ENCODE data around the gene RAB3GAP1. TPM values are rescaled to one million over a fixed set of nuclear protein-coding genes. Genes with fewer than 3 reads are reported as not detected.

RAB3GAP1 gene
- total RNA-seq, 4 donors from 2014 or later, result 38.4 to 63.5 (median 53.8) TPM

- WGBS, 2 donors (ENCODE audit: low coverage in 1 of 2), result 98 to 100% methylated on average over 3 of the region's 3 CpGs
- peaks cover 0 to 19% (median 1%) of the 10 kb centered on the region in 4 donors for H3K4me1 ChIP-seq
- in situ Hi-C loops (cut with MboI; ENCODE audit: low pct_ligation_motif_present in 1 of 4, low pct_unique_long_range_greater_than_20kb in 1 of 4, low sequenced_read_pairs in 3 of 4), result no loop called here
- peaks cover 0 to 5% of the 10 kb centered on the region in 2 donors for H3K9me3 ChIP-seq
- H3K4me3 ChIP-seq, result no peak overlapping the region
- intact Hi-C loops (cut with DNase I; ENCODE audit: low total_unique reads), result no loop called here
- peaks cover 0 to 2% (median 0%) of the 10 kb centered on the region in 4 donors for H3K36me3 ChIP-seq
- H3K27ac ChIP-seq, result no peak overlapping the region
- TF ChIP-seq POLR2AphosphoS5 (IDR thresholded peaks at IDR 0.05) (no peak), POLR2A (IDR thresholded peaks at IDR 0.05) (no peak), EP300 (IDR thresholded peaks at IDR 0.05; ENCODE audit: low read depth) (no peak), CTCF (IDR thresholded peaks at IDR 0.05) (no peak)
- DNase-seq, result no peak
- H3K27me3 ChIP-seq, result no peaks in the 10 kb centered on the region
Observed at GRCh38 chr2:135072125-135072997, 20.3 kb downstream of the RAB3GAP1 start.

- intact Hi-C loops (cut with DNase I; ENCODE audit: low total_unique reads), result no loop called here
Observed at GRCh38 chr2:135074216-135074615, 22.1 kb downstream of the RAB3GAP1 start.

GRCh38 chr2:135076556-135076955, 24.5 kb downstream of the RAB3GAP1 start:
- peaks cover 0 to 4% (median 0%) of the 10 kb centered on the region in 4 donors for H3K36me3 ChIP-seq
- no peak for TF ChIP-seq EP300 (IDR thresholded peaks at IDR 0.05; ENCODE audit: low read depth)
- TF ChIP-seq POLR2A (IDR thresholded peaks at IDR 0.05), result no peak
- intact Hi-C loops (cut with DNase I; ENCODE audit: low total_unique reads), result no loop called here
- H3K27me3 ChIP-seq, result no peaks in the 10 kb centered on the region
- H3K4me1 ChIP-seq, result peaks cover 0 to 19% (median 1%) of the 10 kb centered on the region in 4 donors
- no peak overlapping the region for H3K4me3 ChIP-seq
- in situ Hi-C loops (cut with MboI; ENCODE audit: low pct_ligation_motif_present in 1 of 4, low pct_unique_long_range_greater_than_20kb in 1 of 4, low sequenced_read_pairs in 3 of 4), result no loop called here
- H3K27ac ChIP-seq, result no peak overlapping the region
- peaks cover 0 to 5% of the 10 kb centered on the region in 2 donors for H3K9me3 ChIP-seq
- DNase-seq, result no peak
- WGBS, 2 donors (ENCODE audit: low coverage in 1 of 2), result 97 to 100% methylated on average over 2 of the region's 2 CpGs

More at GRCh38 chr2:135074216-135074615, 22.1 kb downstream of the RAB3GAP1 start:
- Histone ChIP-seq H3K27ac (peak overlapping the region in 1 of 4 donors; percentile 33), H3K36me3 (peaks cover 0 to 4% (median 0%) of the 10 kb centered on the region in 4 donors), H3K27me3 (no peaks in the 10 kb centered on the region), H3K4me1 (peaks cover 0 to 19% (median 1%) of the 10 kb centered on the region in 4 donors), H3K9me3 (peaks cover 0 to 5% of the 10 kb centered on the region in 2 donors), H3K4me3 (no peak overlapping the region)
- DNase-seq, result peak; percentile 39
- no peak for TF ChIP-seq CTCF (IDR thresholded peaks at IDR 0.05)
- no peak for TF ChIP-seq EP300 (IDR thresholded peaks at IDR 0.05; ENCODE audit: low read depth)
- TF ChIP-seq POLR2A (IDR thresholded peaks at IDR 0.05), result no peak
- TF ChIP-seq POLR2AphosphoS5 (IDR thresholded peaks at IDR 0.05), result no peak
- 63 to 67% methylated on average over 3 of the region's 3 CpGs for WGBS, 2 donors (ENCODE audit: low coverage in 1 of 2)
- in situ Hi-C loops (cut with MboI; ENCODE audit: low pct_ligation_motif_present in 1 of 4, low pct_unique_long_range_greater_than_20kb in 1 of 4, low sequenced_read_pairs in 3 of 4), result no loop called here

- no peak overlapping the region for H3K27ac ChIP-seq
- TF ChIP-seq POLR2AphosphoS5 (IDR thresholded peaks at IDR 0.05), result no peak
- no peak for TF ChIP-seq CTCF (IDR thresholded peaks at IDR 0.05)
- TF ChIP-seq POLR2A (IDR thresholded peaks at IDR 0.05), result no peak
- no peak for TF ChIP-seq EP300 (IDR thresholded peaks at IDR 0.05; ENCODE audit: low read depth)
- intact Hi-C loops (cut with DNase I; ENCODE audit: low total_unique reads) (no loop called here), in situ Hi-C loops (cut with MboI; ENCODE audit: low pct_ligation_motif_present in 1 of 4, low pct_unique_long_range_greater_than_20kb in 1 of 4, low sequenced_read_pairs in 3 of 4) (no loop called here)
- DNase-seq, result no peak
- H3K4me1 ChIP-seq, result peaks cover 0 to 16% (median 1%) of the 10 kb centered on the region in 4 donors
- H3K9me3 ChIP-seq, result no peaks in the 10 kb centered on the region
- H3K36me3 ChIP-seq, result peaks cover 0 to 4% (median 0%) of the 10 kb centered on the region in 4 donors
- no peak overlapping the region for H3K4me3 ChIP-seq
- H3K27me3 ChIP-seq, result no peaks in the 10 kb centered on the region
Observed at GRCh38 chr2:135078417-135078816, 26.3 kb downstream of the RAB3GAP1 start.
